ENCODE measurements around the gene CCDC102A. TPM values are rescaled to one million over a fixed set of nuclear protein-coding genes. Genes with fewer than 3 reads are reported as not detected.

Gene CCDC102A
- polyA plus RNA-seq, 12 donors, result 9.2 to 20.8 (median 11.4) TPM; not detected in 1

GRCh38 chr16:57480754-57481230 is 55.6 kb downstream of the CCDC102A start:
- DNase-seq, result no peak

GRCh38 chr16:57479976-57480753 is 56.2 kb downstream of the CCDC102A start:
- DNase-seq, result no peak

- peak; percentile 68 for DNase-seq
These were observed 57.0 kb downstream of the CCDC102A start for GRCh38 chr16:57479205-57479975.

- no peak for DNase-seq
These were observed 57.8 kb downstream of the CCDC102A start for GRCh38 chr16:57478396-57479204.

- DNase-seq, result no peak
These were observed 58.7 kb downstream of the CCDC102A start for GRCh38 chr16:57477531-57478202.

GRCh38 chr16:57476546-57477410 is 59.6 kb downstream of the CCDC102A start:
- no peak for DNase-seq

- no peak for DNase-seq
These were observed 60.5 kb downstream of the CCDC102A start for GRCh38 chr16:57475711-57476339.

- no peak for DNase-seq
These were observed 61.4 kb downstream of the CCDC102A start for GRCh38 chr16:57474671-57475661.

GRCh38 chr16:57473906-57474305 is 62.5 kb downstream of the CCDC102A start:
- no peak for DNase-seq

DNA sequence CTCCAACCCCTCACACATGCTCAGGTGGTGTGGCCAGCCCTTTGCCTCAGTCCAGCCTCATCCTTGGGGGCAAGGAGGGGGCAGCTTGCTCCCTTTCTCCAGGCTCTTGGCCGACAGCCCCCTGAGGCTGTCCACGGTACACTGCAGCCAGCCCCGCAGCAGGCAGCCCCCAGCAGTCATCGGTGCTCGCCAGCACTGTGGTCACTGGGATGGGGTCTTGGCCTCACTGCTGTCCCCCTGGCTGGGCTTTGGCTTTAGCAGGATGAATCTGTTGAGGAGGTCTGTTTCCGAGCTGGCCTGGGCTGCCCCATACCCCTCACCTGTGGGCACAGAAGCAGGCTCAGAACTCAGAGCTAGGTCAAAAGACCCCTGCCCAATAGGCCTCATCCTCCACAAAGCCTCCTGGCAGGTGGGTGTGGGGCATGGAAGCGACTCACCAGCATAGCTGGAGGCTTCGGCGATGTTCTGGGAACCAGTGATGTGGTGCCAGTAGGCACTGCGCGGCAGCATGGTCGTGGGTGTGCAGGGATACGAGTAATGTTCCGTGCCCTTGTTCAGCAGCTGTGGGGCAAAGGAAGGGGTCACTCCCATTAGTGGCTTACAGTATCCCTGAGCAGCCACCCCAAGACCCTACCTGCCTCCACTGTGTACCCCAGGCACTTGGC is 63.1 kb downstream of the CCDC102A start:
- no peak for DNase-seq

GRCh38 chr16:57472665-57473060 is 63.7 kb downstream of the CCDC102A start:
- no peak for DNase-seq

GRCh38 chr16:57471852-57472664 is 64.3 kb downstream of the CCDC102A start:
- DNase-seq, result no peak

GRCh38 chr16:57471209-57471608 is 65.2 kb downstream of the CCDC102A start:
- DNase-seq, result no peak

DNA sequence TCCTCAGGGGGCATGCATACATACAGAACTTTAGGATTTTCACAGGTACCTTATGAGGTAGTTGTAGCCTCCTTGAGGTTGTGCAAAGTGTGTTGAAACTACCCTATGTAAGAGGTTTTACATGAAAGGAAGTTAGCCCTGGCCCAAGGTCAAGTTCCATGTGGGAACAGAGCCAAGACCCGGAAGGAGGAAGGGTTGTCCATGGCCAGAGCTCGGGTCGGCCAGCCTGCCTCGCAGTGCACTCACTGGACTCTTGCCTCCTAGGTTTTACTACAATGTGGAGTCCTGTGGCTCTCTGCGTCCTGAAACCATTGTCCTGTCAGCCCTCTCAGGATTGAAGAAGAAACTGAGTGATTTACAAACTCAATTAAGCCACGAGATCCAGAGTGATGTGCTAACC is 65.7 kb downstream of the CCDC102A start:
- DNase-seq, result no peak

- DNase-seq, result no peak
These were observed 66.4 kb downstream of the CCDC102A start for GRCh38 chr16:57469917-57470470.

DNA sequence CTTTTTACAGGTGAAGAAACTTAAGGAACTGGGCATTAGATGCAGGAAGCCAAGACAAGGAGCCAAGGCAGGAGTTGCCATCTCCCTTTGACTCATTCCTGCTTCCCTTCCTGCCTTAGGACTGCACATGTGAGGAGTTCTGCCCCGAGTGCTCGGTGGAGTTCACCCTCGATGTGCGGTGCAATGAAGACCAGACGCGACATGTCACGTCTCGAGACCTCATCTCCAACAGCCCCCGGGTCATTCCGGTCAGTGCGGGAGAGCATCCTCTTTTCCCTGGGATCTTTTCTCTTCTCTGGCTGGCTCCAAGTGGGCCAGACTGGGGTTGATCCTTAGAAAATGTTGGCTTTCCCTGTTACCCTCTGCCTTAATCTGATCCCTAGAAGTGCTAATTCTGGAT is 67.3 kb downstream of the CCDC102A start:
- DNase-seq, result no peak

DNA sequence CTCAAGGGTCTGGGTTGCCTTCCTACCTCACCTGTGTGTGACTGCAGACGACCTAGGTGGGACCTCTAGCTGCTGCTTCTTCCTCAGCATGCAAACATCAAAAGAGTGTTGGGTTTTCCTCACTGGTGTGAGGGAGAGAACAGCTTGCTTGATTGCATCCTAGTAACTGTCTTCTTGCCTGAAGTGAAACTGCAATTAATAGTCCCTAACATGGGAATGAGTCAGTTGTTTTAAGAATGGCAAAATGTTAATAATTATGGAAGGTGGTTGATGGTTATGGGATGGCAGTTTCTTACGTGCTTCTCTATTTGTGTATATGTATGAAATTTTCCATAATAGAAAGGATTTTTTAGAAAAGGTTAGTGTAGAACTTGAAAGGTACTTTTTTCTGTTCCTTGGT is 68.0 kb downstream of the CCDC102A start:
- DNase-seq, result no peak

All from muscle of arm (tissue), 12 donors.